ENCODE measurements around the gene EXOC2. TPM values are rescaled to one million over a fixed set of nuclear protein-coding genes. Genes with fewer than 3 reads are reported as not detected.

EXOC2 gene
- total RNA-seq, 2 experiments from 2014 or later: 23.3 to 24.9 TPM

- Mint-ChIP-seq H3K4me1 (ENCODE audit: low read depth) (peaks cover 46% of the 10 kb centered on the region), H3K27me3 (ENCODE audit: low read depth) (no peaks in the 10 kb centered on the region), H3K9me3 (no peaks in the 10 kb centered on the region), H3K4me3 (no peak overlapping the region), H3K36me3 (ENCODE audit: low read depth) (no peaks in the 10 kb centered on the region), H3K27ac (no peak overlapping the region)
- intact Hi-C loops (cut with micrococcal nuclease): loop anchor here (5.0 kb wide), 1 partner anchor 368 kb away; no protein-coding TSS in a partner anchor
- no peak for DNase-seq
- CTCF ChIA-PET: interaction anchor here (0.6 kb wide), 1 partner anchor 14 kb away, joined by 3 read pairs; no protein-coding TSS in a partner anchor
These were observed 243.9 kb downstream of the EXOC2 start for GRCh38 chr6:449057-449430.

DNA sequence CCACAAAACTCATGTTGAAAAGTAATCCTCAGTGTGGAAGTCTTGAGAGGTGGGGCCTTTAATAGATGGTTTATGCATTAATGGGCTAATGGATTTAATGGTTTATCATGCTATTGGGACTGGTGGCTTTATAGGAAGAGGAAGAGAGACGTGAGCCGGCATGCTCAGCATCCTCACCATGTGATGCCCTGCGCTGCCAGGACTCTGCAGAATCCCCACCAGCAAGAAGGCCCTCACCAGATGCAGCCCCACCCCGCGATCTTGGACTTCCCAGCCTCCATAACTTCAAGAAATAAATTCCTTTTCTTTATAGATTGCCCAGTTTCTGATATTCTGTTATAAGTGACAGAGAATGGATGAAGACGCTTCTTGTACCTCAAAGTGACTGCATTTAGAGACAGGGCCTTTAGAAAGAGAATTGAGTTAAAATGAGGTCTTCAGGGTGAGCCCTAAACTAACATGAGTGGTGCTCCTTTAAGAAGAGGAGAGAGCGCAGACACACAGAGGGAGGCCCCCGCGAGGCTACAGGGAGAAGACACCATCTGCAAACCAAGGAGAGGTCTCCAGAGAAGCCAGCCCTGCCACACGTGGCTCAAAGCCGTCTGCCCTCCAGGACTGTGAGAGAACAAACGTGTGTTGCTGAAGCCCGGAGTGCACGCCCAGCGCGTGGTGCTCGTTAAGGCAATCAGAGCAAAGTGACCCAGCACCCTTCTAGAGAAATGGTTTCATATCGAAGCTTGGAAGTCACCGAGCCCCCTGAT is 244.5 kb downstream of the EXOC2 start:
- intact Hi-C loops (cut with micrococcal nuclease): loop anchor here (1.0 to 5.0 kb wide), 2 partner anchors 27 to 369 kb away; no protein-coding TSS in a partner anchor
- peak overlapping the region; percentile 43 for H3K4me3 Mint-ChIP-seq
- H3K9me3 Mint-ChIP-seq: no peaks in the 10 kb centered on the region
- DNase-seq: no peak
- no peaks in the 10 kb centered on the region for H3K36me3 Mint-ChIP-seq (ENCODE audit: low read depth)
- CTCF ChIA-PET: no interaction called here
- peaks cover 50% of the 10 kb centered on the region for H3K4me1 Mint-ChIP-seq (ENCODE audit: low read depth)
- H3K27me3 Mint-ChIP-seq (ENCODE audit: low read depth): no peaks in the 10 kb centered on the region
- peak overlapping the region; percentile 95 for H3K27ac Mint-ChIP-seq

- H3K27ac Mint-ChIP-seq: peak overlapping the region; percentile 95
- peak overlapping the region; percentile 43 for H3K4me3 Mint-ChIP-seq
- no peaks in the 10 kb centered on the region for H3K27me3 Mint-ChIP-seq (ENCODE audit: low read depth)
- H3K9me3 Mint-ChIP-seq: no peaks in the 10 kb centered on the region
- intact Hi-C loops (cut with micrococcal nuclease): loop anchor here (1.0 to 5.0 kb wide), 9 partner anchors 25 to 370 kb away; no protein-coding TSS in a partner anchor
- no peaks in the 10 kb centered on the region for H3K36me3 Mint-ChIP-seq (ENCODE audit: low read depth)
- DNase-seq: peak; percentile 64
- peaks cover 50% of the 10 kb centered on the region for H3K4me1 Mint-ChIP-seq (ENCODE audit: low read depth)
- CTCF ChIA-PET: interaction anchor here (0.8 to 2.9 kb wide), 2 partner anchors 37 to 42 kb away, joined by 3 to 11 read pairs; no protein-coding TSS in a partner anchor
These were observed 245.4 kb downstream of the EXOC2 start for GRCh38 chr6:447381-448165.

DNA sequence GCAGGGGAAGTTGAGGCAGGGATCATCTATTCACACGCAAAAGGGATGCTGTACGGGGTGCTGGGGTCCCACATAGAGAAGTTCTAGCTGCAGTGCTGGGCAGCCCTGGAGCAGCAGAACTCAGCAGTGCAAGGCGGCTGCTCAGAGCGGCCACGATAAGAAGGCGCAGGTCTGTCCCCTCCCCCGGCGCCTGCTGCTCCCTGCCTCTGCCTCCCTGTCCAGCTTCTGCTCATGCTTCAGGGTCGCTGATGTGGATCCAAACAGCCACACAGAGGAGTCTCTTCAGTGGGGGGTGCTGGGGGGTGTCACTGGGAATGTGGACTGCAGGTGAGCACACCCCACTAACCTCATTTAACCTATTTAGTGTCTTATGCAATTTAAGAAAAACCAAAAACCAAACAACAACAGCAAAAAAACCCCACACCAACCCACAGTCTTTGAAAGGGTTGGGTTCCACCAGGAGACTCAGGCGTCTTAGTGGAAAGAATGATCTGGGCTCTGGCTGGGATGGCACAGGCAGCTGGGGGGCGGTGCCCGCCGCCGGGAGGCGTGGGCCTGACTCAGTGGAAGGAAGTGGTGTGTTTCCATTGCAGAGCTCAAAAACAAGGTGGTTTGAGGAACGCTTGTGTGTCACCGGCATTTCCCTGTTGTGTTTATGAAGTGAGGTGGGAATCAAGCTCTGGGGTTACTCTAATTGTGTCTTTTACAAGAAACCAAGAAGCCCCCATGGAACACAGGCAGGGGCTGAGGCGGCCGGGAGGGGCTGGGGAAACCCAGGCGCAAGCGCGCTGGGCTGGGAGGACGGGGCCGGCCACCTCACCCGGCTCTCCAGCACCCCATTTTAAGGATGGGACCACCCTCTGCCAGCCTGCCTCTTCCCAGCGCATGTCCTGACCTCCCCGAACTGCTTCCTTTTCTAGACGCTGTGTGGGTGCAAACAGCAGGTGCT is 246.2 kb downstream of the EXOC2 start:
- peak; percentile 96 for DNase-seq
- H3K27ac Mint-ChIP-seq: peak overlapping the region; percentile 95
- H3K4me1 Mint-ChIP-seq (ENCODE audit: low read depth): peaks cover 50% of the 10 kb centered on the region
- H3K27me3 Mint-ChIP-seq (ENCODE audit: low read depth): no peaks in the 10 kb centered on the region
- CTCF ChIA-PET: interaction anchor here (0.8 to 2.9 kb wide), 5 partner anchors 10 to 52 kb away, joined by 3 to 11 read pairs (median 5); no protein-coding TSS in a partner anchor
- intact Hi-C loops (cut with micrococcal nuclease): loop anchor here (1.0 to 5.0 kb wide), 12 partner anchors 14 to 371 kb away; no protein-coding TSS in a partner anchor
- no peaks in the 10 kb centered on the region for H3K36me3 Mint-ChIP-seq (ENCODE audit: low read depth)
- peak overlapping the region; percentile 43 for H3K4me3 Mint-ChIP-seq
- H3K9me3 Mint-ChIP-seq: no peaks in the 10 kb centered on the region

DNA sequence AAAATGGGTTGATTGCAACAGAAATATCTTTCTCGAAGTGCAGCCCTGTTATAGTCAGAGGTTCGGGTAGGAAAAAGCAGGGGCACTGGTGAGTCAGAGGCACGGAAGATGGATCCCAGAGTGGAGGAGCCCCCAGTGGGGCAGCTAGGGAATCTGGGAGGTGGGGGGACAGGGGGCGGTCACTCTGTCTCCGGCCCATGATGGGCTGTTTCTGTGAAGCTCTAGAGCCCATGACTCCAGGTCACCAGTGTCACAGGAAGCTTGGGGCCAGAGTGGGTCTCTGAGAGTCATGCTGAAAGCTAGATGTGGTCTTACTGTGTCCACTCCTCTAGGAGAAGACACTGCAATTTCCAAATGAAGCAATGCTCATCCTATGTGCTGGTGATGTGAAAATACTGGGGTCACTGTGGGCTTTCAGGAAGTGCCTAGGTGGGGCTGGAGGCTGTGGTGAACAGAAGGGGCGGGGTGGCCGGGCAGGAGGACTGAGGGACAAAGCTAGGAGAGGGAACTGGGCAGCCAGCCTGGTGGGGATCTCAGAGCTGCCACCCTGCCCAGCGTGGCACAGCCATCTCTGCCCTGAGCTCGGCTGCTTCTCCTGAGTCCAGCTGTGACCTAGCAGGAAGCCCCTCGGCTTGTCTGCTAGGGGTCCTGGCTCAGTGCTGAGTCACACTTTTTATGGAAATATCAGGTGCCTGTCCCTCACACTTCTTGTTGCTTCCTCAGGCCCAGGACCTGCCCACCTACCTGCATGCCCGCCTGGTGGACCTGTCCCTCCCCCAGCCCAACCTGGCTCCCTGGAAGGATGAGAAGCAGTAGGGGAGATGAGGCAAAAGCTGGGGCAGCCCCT is 247.1 kb downstream of the EXOC2 start:
- Mint-ChIP-seq H3K4me3 (peak overlapping the region; percentile 40), H3K4me1 (ENCODE audit: low read depth) (peaks cover 50% of the 10 kb centered on the region), H3K27ac (peak overlapping the region; percentile 95), H3K27me3 (ENCODE audit: low read depth) (no peaks in the 10 kb centered on the region), H3K36me3 (ENCODE audit: low read depth) (no peaks in the 10 kb centered on the region), H3K9me3 (no peaks in the 10 kb centered on the region)
- no peak for DNase-seq
- CTCF ChIA-PET: interaction anchor here (1.2 to 2.9 kb wide), 6 partner anchors 11 to 53 kb away, joined by 3 to 11 read pairs (median 6); no protein-coding TSS in a partner anchor
- intact Hi-C loops (cut with micrococcal nuclease): loop anchor here (1.0 to 5.0 kb wide), 5 partner anchors 13 to 372 kb away; no protein-coding TSS in a partner anchor

DNA sequence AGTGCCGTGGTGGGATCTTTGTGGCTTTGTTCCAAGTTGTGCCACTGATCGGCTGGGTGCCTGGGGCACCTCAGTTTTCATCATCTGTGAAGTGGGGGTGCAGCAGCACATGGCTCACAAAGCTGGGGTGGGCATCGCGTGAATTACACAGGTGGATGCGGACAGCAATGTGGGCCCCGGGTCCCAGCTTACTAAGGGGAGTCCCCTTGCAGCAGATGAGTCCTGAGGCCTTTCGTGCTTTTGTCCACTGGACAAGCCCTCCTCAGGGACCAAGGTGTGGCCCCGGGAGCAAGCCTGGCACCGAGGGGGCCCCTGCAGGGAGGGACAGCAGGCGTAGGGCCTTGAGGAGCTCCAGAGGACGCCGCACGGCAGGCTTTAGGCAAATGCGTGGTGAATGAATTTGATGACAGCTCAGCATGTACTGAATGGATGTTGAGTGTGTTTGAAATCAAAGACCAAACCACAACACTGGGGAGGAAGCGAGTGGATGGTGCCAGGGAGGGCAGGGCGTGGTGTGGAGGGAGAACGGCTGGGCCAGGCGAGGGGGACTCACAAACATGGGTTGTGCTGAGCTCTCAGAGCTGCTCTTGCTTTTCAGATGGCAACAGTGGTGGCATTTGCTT is 248.2 kb downstream of the EXOC2 start:
- CTCF ChIA-PET: interaction anchor here (1.2 to 2.9 kb wide), 4 partner anchors 10 to 45 kb away, joined by 3 to 11 read pairs (median 7); no protein-coding TSS in a partner anchor
- Mint-ChIP-seq H3K4me3 (no peak overlapping the region), H3K27ac (peak overlapping the region; percentile 95), H3K4me1 (ENCODE audit: low read depth) (peaks cover 50% of the 10 kb centered on the region), H3K27me3 (ENCODE audit: low read depth) (no peaks in the 10 kb centered on the region), H3K9me3 (no peaks in the 10 kb centered on the region), H3K36me3 (ENCODE audit: low read depth) (no peaks in the 10 kb centered on the region)
- peak; percentile 76 for DNase-seq
- intact Hi-C loops (cut with micrococcal nuclease): loop anchor here (5.0 kb wide), 1 partner anchor 373 kb away; no protein-coding TSS in a partner anchor

DNA sequence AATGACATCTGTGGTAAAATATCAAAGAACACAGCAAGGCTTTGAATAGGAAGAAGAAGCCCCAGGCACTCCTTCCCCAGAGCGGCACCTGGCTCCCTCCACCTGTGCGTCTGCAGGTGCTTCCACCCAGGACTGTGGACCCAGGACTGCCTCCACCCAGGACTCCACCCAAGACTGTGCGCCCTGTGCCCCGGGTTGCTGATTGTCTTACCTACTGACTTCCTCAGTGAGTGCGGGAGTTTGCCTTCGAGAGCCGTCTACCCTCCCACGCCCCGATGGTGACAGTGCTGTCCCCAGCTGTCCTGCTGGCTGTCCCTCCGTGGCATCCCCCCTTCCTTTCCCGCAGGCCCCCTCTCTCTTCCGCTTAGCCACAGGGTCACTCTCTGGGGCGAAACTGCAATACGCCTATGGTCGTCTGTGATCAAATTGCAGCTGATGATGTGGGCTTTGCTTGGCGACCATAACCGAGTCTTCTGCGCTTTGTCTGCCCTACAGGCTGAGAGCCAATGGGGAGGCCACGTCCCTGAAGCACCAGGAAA is 249.2 kb downstream of the EXOC2 start:
- H3K27me3 Mint-ChIP-seq (ENCODE audit: low read depth): no peaks in the 10 kb centered on the region
- H3K4me3 Mint-ChIP-seq: no peak overlapping the region
- H3K36me3 Mint-ChIP-seq (ENCODE audit: low read depth): no peaks in the 10 kb centered on the region
- H3K9me3 Mint-ChIP-seq: no peaks in the 10 kb centered on the region
- H3K27ac Mint-ChIP-seq: no peak overlapping the region
- DNase-seq: no peak
- CTCF ChIA-PET: interaction anchor here (1.6 kb wide), 1 partner anchor 12 kb away, joined by 6 read pairs; no protein-coding TSS in a partner anchor
- peaks cover 48% of the 10 kb centered on the region for H3K4me1 Mint-ChIP-seq (ENCODE audit: low read depth)
- intact Hi-C loops (cut with micrococcal nuclease): no loop called here

- no peaks in the 10 kb centered on the region for H3K27me3 Mint-ChIP-seq (ENCODE audit: low read depth)
- intact Hi-C loops (cut with micrococcal nuclease): no loop called here
These were observed 251.6 kb downstream of the EXOC2 start for GRCh38 chr6:441126-441920.

DNA sequence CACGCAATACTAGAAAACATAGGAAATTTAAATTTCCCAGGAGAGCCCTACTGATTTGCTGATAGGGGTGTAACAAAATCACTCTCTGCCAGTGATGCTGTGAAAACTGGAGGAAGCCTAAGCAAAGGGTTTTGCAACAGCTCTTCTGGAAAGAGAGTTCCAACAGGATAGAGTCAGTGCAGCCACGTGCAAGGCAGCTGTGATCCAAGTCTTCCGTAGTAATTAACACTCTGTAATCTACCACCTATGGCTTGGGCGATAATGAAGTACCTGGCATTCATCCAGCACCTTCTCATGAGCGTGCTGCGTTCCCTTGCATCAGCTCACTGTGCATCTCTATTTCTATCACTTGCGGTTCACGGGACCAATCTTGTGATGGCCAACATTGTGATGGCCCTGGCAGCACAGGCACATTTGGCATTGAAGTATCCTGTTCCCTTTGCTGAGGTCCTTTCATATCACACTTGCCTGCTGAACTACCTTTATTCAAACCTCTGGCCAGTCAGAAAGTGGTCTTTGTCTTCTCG is 253.2 kb downstream of the EXOC2 start:
- H3K36me3 Mint-ChIP-seq (ENCODE audit: low read depth): no peaks in the 10 kb centered on the region
- H3K4me1 Mint-ChIP-seq (ENCODE audit: low read depth): peaks cover 19% of the 10 kb centered on the region
- H3K9me3 Mint-ChIP-seq: no peaks in the 10 kb centered on the region
- H3K4me3 Mint-ChIP-seq: no peak overlapping the region
- CTCF ChIA-PET: interaction anchor here (1.0 kb wide), 1 partner anchor 28 kb away, joined by 3 read pairs; no protein-coding TSS in a partner anchor
- H3K27ac Mint-ChIP-seq: no peak overlapping the region
- DNase-seq: no peak
- intact Hi-C loops (cut with micrococcal nuclease): no loop called here
- no peaks in the 10 kb centered on the region for H3K27me3 Mint-ChIP-seq (ENCODE audit: low read depth)

More at GRCh38 chr6:441126-441920, 251.6 kb downstream of the EXOC2 start:
- no peak overlapping the region for H3K27ac Mint-ChIP-seq
- H3K4me3 Mint-ChIP-seq: no peak overlapping the region
- CTCF ChIA-PET: no interaction called here
- H3K4me1 Mint-ChIP-seq (ENCODE audit: low read depth): peaks cover 26% of the 10 kb centered on the region
- no peak for DNase-seq
- no peaks in the 10 kb centered on the region for H3K36me3 Mint-ChIP-seq (ENCODE audit: low read depth)
- H3K9me3 Mint-ChIP-seq: no peaks in the 10 kb centered on the region
